Measurements from ENCODE around the gene DMPK. TPM values are rescaled to one million over a fixed set of nuclear protein-coding genes. Genes with fewer than 3 reads are reported as not detected.
"Not testable (repeated sequence)": the region's sequence is repeated elsewhere in the genome, so short reads cannot be mapped to it uniquely, and the experiment has no call there.

The DMPK gene
- total RNA-seq, 1 donor from 2014 or later = 16.7 TPM

- no peak for DNase-seq
These were observed 42.5 kb downstream of the DMPK start for GRCh38 chr19:45739498-45740439.

GRCh38 chr19:45733160-45733810 lies 49.0 kb downstream of the DMPK start, which contains the start of gene MEIOSIN:
TSS of gene MEIOSIN (plus strand) at chr19:45733439. CDS start at chr19:45735377, 1,938 bp downstream.
- DNase-seq = no peak

- peak; percentile 99 for DNase-seq
These were observed 51.7 kb downstream of the DMPK start, which contains the start of gene FBXO46 for GRCh38 chr19:45730368-45731288. TSS of gene FBXO46 (minus strand) at chr19:45730896. CDS start at chr19:45713495, 17,401 bp downstream.

GRCh38 chr19:45729800-45730290 lies 52.4 kb downstream of the DMPK start:
- no peak for DNase-seq

- not testable (repeated sequence) for DNase-seq
These were observed 53.6 kb downstream of the DMPK start for GRCh38 chr19:45728683-45729082.

- DNase-seq = not testable (repeated sequence)
These were observed 62.2 kb downstream of the DMPK start for GRCh38 chr19:45720065-45720464.

Other genes with a start within 250 kb of the DMPK start
- 2.0 TPM for gene OPA3, start 197.7 kb downstream of the DMPK start, total RNA-seq
- gene GPR4, start 180.3 kb downstream of the DMPK start, total RNA-seq = 0.16 TPM
- 15.8 TPM for gene EML2, start 143.1 kb downstream of the DMPK start, total RNA-seq
- gene GIPR, start 114.3 kb downstream of the DMPK start, total RNA-seq = not detected
- 108 TPM for gene SNRPD2, start 90.5 kb downstream of the DMPK start, total RNA-seq
- 8.0 TPM for gene QPCTL, start 89.8 kb downstream of the DMPK start, total RNA-seq
- gene FBXO46, start 51.6 kb downstream of the DMPK start, total RNA-seq = 11.4 TPM
- not detected for gene MEIOSIN, start 49.1 kb downstream of the DMPK start, total RNA-seq
- gene SIX5, start 13.2 kb downstream of the DMPK start, total RNA-seq = 1.2 TPM
- 41.0 TPM for gene DMWD, start 10.4 kb upstream of the DMPK start, total RNA-seq
- 0.16 TPM for gene RSPH6A, start 32.8 kb upstream of the DMPK start, total RNA-seq
- 16.4 TPM for gene SYMPK, start 80.7 kb upstream of the DMPK start, total RNA-seq
- not detected for gene FOXA3, start 81.8 kb upstream of the DMPK start, total RNA-seq
- gene IRF2BP1, start 103.7 kb upstream of the DMPK start, total RNA-seq = 32.1 TPM
- gene MYPOP, start 120.1 kb upstream of the DMPK start, total RNA-seq = 0.78 TPM
- gene NANOS2, start 132.3 kb upstream of the DMPK start, total RNA-seq = not detected
- gene NOVA2, start 191.4 kb upstream of the DMPK start, total RNA-seq = 9.4 TPM
- gene CCDC61, start 213.0 kb upstream of the DMPK start, total RNA-seq = 5.8 TPM
- not detected for gene PGLYRP1, start 240.6 kb upstream of the DMPK start, total RNA-seq

Data from occipital lobe (tissue), 2 donors.